Immature natural killer cell (primary cell): ENCODE measurements around the gene ATP11A. TPM values are rescaled to one million over a fixed set of nuclear protein-coding genes. Genes with fewer than 3 reads are reported as not detected.
"Not testable (repeated sequence)": the region's sequence is repeated elsewhere in the genome, so short reads cannot be mapped to it uniquely, and the experiment has no call there.

Experiments used
- DNase-seq, 3 donors: peaks; one replicate each; pipeline ENCODE4 v3.0.0; 2022; ENCODE audit warnings: mixed read lengths in 1 of 3
- H3K27ac Mint-ChIP-seq, 6 donors: one replicate each; pipeline ENCODE4 v1.8.0; 2020; ENCODE audit warnings: mixed read lengths in 6 of 6, mild to moderate bottlenecking in 5 of 6, inconsistent platforms in 4 of 6, moderate library complexity in 3 of 6
- H3K27me3 Mint-ChIP-seq, 3 donors: one replicate each; pipeline ENCODE4 v1.8.0; 2020 to 2021; ENCODE audit warnings: low read depth in 3 of 3, mild to moderate bottlenecking in 3 of 3, mixed read lengths in 3 of 3, moderate library complexity in 3 of 3, inconsistent platforms in 1 of 3
- H3K36me3 Mint-ChIP-seq, 3 donors: one replicate each; pipeline ENCODE4 v1.8.0; 2020; ENCODE audit warnings: mixed read lengths in 3 of 3, inconsistent platforms in 2 of 3, mild to moderate bottlenecking in 2 of 3
- H3K4me1 Mint-ChIP-seq, 2 donors: one replicate each; pipeline ENCODE4 v1.8.0; 2020; ENCODE audit warnings: inconsistent platforms in 2 of 2, mild to moderate bottlenecking in 2 of 2, mixed read lengths in 2 of 2, moderate library complexity in 1 of 2
- H3K4me3 Mint-ChIP-seq, 5 donors: one replicate each; pipeline ENCODE4 v1.8.0; 2020; ENCODE audit warnings: mild to moderate bottlenecking in 5 of 5, mixed read lengths in 5 of 5, inconsistent platforms in 3 of 5, moderate library complexity in 3 of 5
- H3K9me3 Mint-ChIP-seq, 6 donors: one replicate each; pipeline ENCODE4 v1.8.0; 2020; ENCODE audit warnings: mild to moderate bottlenecking in 6 of 6, mixed read lengths in 6 of 6, inconsistent platforms in 4 of 6, moderate library complexity in 3 of 6
- polyA plus RNA-seq, 3 donors: library from polyadenylated mRNA; unstranded; fragments of 300-500 nt; fragmentation: Illumina TruSeq; gene quantifications; one replicate each; pipeline ENCODE4 v1.2.3, GENCODE V29; 2021

ATP11A gene
- polyA plus RNA-seq, 3 donors from 2014 or later = 0.96 to 2.9 TPM; not detected in 1

GRCh38 chr13:112655913-112656312 lies 33.9 kb upstream of the ATP11A start:
- H3K27ac Mint-ChIP-seq = no peak overlapping the region
- H3K9me3 Mint-ChIP-seq = no peaks in the 10 kb centered on the region
- no peaks in the 10 kb centered on the region for H3K4me1 Mint-ChIP-seq
- H3K27me3 Mint-ChIP-seq = peaks cover 2 to 5% (median 2%) of the 10 kb centered on the region in 3 donors
- H3K36me3 Mint-ChIP-seq = no peaks in the 10 kb centered on the region
- no peak overlapping the region for H3K4me3 Mint-ChIP-seq
- no peak for DNase-seq

DNA sequence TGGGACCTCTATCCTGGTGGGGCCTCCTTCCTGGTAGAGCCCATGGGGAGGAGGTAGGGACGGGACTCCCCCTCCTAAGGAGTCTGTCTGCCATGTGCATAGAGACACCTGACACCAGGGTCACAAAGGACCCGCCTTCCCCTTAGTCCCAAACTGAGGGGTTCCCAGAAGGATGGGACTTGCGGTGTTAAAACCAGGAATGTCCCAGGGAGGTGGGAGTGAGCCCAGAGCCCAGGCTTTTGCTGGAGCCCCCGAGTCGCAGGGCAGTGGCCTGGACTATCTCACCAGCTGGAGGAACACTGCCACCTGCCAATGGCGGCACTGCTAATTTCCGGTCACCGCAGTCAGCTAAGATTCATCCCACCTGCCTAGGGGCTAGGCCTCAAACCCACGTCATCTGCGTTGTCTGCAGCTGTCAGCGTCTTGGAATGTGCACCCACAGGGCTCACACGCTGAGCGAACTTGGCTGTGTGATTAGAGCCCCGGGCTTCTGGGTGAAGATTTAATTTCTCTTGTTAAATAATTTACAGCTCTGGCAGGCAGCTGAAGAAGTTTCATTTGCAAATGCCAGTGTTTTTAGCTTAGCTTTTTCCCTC lies 31.9 kb upstream of the ATP11A start:
- H3K4me3 Mint-ChIP-seq = no peak overlapping the region
- H3K27ac Mint-ChIP-seq = no peak overlapping the region
- peaks cover 0 to 2% (median 0%) of the 10 kb centered on the region in 6 donors for H3K9me3 Mint-ChIP-seq
- no peaks in the 10 kb centered on the region for H3K4me1 Mint-ChIP-seq
- no peaks in the 10 kb centered on the region for H3K36me3 Mint-ChIP-seq
- DNase-seq = no peak
- peaks cover 2 to 12% (median 5%) of the 10 kb centered on the region in 3 donors for H3K27me3 Mint-ChIP-seq

GRCh38 chr13:112658808-112659207 lies 31.0 kb upstream of the ATP11A start:
- Mint-ChIP-seq H3K4me1 (no peaks in the 10 kb centered on the region), H3K27me3 (peaks cover 2 to 12% (median 6%) of the 10 kb centered on the region in 3 donors), H3K9me3 (peaks cover 0 to 2% (median 0%) of the 10 kb centered on the region in 6 donors), H3K36me3 (no peaks in the 10 kb centered on the region), H3K4me3 (no peak overlapping the region), H3K27ac (no peak overlapping the region)
- no peak for DNase-seq

GRCh38 chr13:112661291-112661690 lies 28.5 kb upstream of the ATP11A start:
- DNase-seq = no peak
- Mint-ChIP-seq H3K4me3 (no peak overlapping the region), H3K9me3 (peaks cover 0 to 2% (median 0%) of the 10 kb centered on the region in 6 donors), H3K4me1 (no peaks in the 10 kb centered on the region), H3K27ac (no peak overlapping the region), H3K27me3 (peaks cover 0 to 8% (median 6%) of the 10 kb centered on the region in 3 donors), H3K36me3 (no peaks in the 10 kb centered on the region)

- no peak for DNase-seq
- peaks cover 0 to 2% (median 0%) of the 10 kb centered on the region in 6 donors for H3K9me3 Mint-ChIP-seq
- no peak overlapping the region for H3K27ac Mint-ChIP-seq
- H3K36me3 Mint-ChIP-seq = no peaks in the 10 kb centered on the region
- H3K4me3 Mint-ChIP-seq = no peak overlapping the region
- no peaks in the 10 kb centered on the region for H3K4me1 Mint-ChIP-seq
- H3K27me3 Mint-ChIP-seq = peaks cover 0 to 7% (median 4%) of the 10 kb centered on the region in 3 donors
Observed at GRCh38 chr13:112664501-112665203, 25.2 kb upstream of the ATP11A start.

GRCh38 chr13:112668924-112669323 lies 20.9 kb upstream of the ATP11A start:
- Mint-ChIP-seq H3K36me3 (no peaks in the 10 kb centered on the region), H3K4me1 (no peaks in the 10 kb centered on the region), H3K9me3 (peaks cover 0 to 1% (median 0%) of the 10 kb centered on the region in 6 donors), H3K27me3 (peaks cover 0 to 6% (median 5%) of the 10 kb centered on the region in 3 donors), H3K4me3 (no peak overlapping the region), H3K27ac (no peak overlapping the region)
- DNase-seq = no peak

DNA sequence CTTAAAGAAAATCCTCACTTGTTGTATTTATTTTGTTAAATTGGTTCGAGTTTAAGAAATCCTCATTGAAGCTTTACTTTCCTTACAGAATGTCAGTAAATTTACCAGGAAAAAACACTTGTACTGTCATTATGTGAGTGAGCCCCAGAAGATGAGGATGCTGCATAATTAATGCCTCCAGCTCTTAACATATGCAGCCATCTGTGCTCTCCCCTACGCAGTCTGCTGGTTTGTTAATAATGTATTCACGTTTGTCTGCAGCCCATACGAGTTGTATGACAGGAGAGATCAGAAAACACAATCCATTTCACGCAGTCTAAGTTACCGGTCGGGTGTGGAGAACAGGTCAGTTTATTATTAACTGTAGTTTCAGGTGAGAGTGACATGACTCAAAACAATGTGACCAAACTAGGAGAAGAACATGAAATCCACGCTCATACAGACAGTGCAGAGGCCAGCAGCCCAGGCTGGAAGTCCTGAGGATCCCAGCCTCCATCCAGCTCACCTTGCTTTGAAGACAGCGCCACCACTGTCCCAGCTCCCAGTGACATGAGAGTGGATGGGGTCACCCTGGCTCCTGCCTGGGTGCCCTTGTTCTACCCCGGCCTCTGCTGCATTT lies 19.8 kb upstream of the ATP11A start:
- Mint-ChIP-seq H3K9me3 (peaks cover 0 to 2% (median 0%) of the 10 kb centered on the region in 6 donors), H3K4me3 (no peak overlapping the region)

GRCh38 chr13:112670864-112671263 lies 19.0 kb upstream of the ATP11A start:
- no peak overlapping the region for H3K4me3 Mint-ChIP-seq
- H3K4me1 Mint-ChIP-seq = no peaks in the 10 kb centered on the region
- H3K27me3 Mint-ChIP-seq = peaks cover 0 to 6% (median 5%) of the 10 kb centered on the region in 3 donors
- H3K36me3 Mint-ChIP-seq = no peaks in the 10 kb centered on the region
- no peak overlapping the region for H3K27ac Mint-ChIP-seq
- no peak for DNase-seq
- peaks cover 0 to 2% (median 0%) of the 10 kb centered on the region in 6 donors for H3K9me3 Mint-ChIP-seq

More for the DNA sequence above, 19.8 kb upstream of the ATP11A start:
- Mint-ChIP-seq H3K4me1 (no peaks in the 10 kb centered on the region), H3K27me3 (peaks cover 0 to 6% (median 5%) of the 10 kb centered on the region in 3 donors), H3K36me3 (no peaks in the 10 kb centered on the region), H3K27ac (no peak overlapping the region)
- DNase-seq = no peak

DNA sequence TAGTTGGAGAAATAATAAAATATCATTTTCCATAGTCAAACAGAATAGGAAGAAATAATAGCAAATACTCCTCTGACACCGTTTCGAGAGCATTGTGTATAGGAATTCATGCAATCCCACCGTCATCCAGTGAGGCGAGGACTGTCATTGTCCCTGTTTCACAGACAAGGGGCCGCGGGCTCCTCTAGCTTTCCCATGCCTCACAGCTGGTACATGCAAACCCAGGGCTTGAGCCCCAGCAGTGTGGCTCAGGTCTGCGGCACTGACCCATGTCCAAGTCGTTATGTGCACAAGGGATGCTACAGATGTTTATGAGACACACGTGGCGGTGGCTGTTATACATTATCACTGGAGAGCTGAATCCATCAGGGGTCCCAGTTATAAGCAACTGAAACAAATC lies 18.5 kb upstream of the ATP11A start:
- Mint-ChIP-seq H3K36me3 (no peaks in the 10 kb centered on the region), H3K4me1 (no peaks in the 10 kb centered on the region), H3K27me3 (peaks cover 0 to 6% (median 5%) of the 10 kb centered on the region in 3 donors), H3K9me3 (peaks cover 0 to 2% (median 0%) of the 10 kb centered on the region in 6 donors), H3K27ac (no peak overlapping the region), H3K4me3 (no peak overlapping the region)
- no peak for DNase-seq

DNA sequence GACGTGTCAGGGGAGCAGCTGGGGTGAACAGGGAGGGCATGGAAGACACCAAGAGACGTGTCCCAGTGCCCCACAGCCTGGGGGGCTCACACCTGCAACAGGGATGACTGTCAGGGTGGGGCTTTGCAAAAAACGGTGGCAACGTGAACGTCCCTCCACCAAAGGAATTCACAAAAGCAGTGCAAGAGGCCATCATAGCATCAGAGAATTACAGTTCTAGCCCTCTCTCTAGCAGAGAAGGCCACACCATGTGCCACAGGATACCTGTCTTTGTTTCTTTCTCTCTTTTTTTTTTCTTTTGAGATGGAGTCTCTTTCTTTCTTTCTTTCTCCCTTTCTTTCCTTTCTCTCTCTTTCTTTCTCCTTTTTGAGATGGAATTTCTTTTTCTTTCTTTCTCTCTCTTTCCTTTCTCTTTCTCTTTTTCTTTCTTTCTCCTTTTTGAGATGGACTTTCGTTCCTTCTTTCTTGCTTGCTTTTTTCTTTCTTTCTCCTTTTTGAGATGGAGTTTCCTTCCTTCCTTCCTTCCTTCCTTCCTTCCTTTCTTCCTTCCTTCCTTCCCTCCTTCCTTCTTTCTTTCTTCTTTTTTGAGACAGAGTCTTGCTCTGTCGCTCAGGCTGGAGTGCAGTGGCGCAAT lies 17.1 kb upstream of the ATP11A start:
- Mint-ChIP-seq H3K27ac (no peak overlapping the region), H3K9me3 (peaks cover 0 to 2% (median 0%) of the 10 kb centered on the region in 6 donors), H3K36me3 (no peaks in the 10 kb centered on the region), H3K4me1 (no peaks in the 10 kb centered on the region), H3K4me3 (no peak overlapping the region), H3K27me3 (peaks cover 0 to 7% (median 6%) of the 10 kb centered on the region in 3 donors)
- no peak for DNase-seq

- DNase-seq = no peak
- H3K9me3 Mint-ChIP-seq = peaks cover 0 to 2% (median 0%) of the 10 kb centered on the region in 6 donors
- peaks cover 0 to 7% (median 6%) of the 10 kb centered on the region in 3 donors for H3K27me3 Mint-ChIP-seq
- H3K4me1 Mint-ChIP-seq = no peaks in the 10 kb centered on the region
- no peak overlapping the region for H3K27ac Mint-ChIP-seq
- H3K36me3 Mint-ChIP-seq = no peaks in the 10 kb centered on the region
- H3K4me3 Mint-ChIP-seq = no peak overlapping the region
Observed at GRCh38 chr13:112674412-112675365, 15.1 kb upstream of the ATP11A start.

DNA sequence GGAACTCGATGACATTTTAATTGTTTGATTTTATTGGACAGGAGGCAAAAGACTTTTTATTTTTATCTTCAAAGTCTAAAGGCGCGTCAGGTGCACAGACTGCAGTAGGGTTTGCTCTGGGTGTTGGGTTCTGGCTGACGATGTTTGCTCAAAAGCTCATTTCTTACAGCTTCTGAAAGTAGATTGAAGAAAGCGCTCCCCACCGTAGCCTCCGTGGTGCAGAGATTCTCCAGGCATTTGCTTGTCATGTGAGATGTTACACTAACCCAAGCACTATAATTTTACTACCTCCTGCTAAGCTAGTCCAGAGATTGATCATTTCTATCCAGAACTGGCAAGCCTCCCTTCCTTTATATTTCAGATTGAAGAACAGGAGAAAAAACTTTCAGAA lies 14.5 kb upstream of the ATP11A start:
- no peak for DNase-seq
- H3K9me3 Mint-ChIP-seq = peaks cover 0 to 2% (median 0%) of the 10 kb centered on the region in 6 donors
- peaks cover 0 to 6% (median 2%) of the 10 kb centered on the region in 3 donors for H3K27me3 Mint-ChIP-seq
- H3K4me1 Mint-ChIP-seq = no peaks in the 10 kb centered on the region
- no peak overlapping the region for H3K27ac Mint-ChIP-seq
- no peak overlapping the region for H3K4me3 Mint-ChIP-seq
- no peaks in the 10 kb centered on the region for H3K36me3 Mint-ChIP-seq

DNA sequence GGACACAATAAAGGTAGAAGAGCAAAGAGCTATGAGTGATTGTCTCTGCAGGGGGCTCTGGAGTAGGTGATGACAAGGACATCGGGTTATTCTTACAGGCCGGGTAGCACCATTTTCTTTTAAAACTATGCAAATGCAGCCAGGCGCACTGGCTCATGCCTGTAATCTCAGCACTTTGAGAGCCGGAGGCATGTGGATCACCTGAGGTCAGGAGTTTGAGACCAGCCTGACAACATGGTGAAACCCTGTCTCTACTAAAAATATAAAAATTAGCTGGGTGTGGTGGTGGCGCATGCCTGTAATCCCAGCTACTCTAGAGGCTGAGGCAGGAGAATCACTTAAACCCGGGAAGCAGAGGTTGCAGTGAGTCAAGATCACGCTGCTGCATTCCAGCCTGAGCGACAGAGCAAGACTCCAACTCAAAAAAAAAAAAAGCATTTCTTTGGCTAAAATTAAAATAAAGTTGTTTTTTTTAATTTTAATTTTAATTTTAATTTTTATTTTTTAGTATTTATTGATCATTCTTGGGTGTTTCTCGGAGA lies 12.3 kb upstream of the ATP11A start:
- not testable (repeated sequence) for H3K27ac Mint-ChIP-seq, H3K4me3 Mint-ChIP-seq, H3K27me3 Mint-ChIP-seq, H3K9me3 Mint-ChIP-seq, H3K36me3 Mint-ChIP-seq, H3K4me1 Mint-ChIP-seq, DNase-seq
